Measurements from ENCODE around the gene CEP192. TPM values are rescaled to one million over a fixed set of nuclear protein-coding genes. Genes with fewer than 3 reads are reported as not detected.

CEP192 gene
- total RNA-seq, 1 donor from 2014 or later = 58.7 TPM

DNA sequence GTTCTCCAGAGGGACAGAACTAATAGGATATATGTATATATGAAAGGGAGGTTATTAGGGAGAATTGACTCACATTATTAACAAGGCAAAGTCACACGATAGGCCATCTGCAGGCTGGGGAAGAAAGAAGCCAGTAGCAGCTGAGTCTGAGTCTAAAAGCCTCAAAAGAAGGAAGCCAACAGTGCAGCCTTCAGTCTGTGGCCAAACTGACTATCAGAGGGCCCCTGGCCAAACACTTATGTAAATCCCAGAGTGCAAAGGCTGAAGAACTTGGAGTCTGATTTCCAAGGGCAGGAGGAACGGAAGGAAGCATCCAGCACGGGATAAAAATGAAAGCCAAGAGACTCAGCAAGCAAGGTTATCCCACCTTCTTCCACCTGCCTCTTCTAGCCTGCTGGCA is 119.4 kb downstream of the CEP192 start:
- H3F3A ChIP-seq (ENCODE audit: low read depth) = peaks cover 17% of the 10 kb centered on the region
- TF ChIP-seq EZH2 (IDR thresholded peaks at IDR 0.05) = no peak
- TF ChIP-seq, protein P1, sequence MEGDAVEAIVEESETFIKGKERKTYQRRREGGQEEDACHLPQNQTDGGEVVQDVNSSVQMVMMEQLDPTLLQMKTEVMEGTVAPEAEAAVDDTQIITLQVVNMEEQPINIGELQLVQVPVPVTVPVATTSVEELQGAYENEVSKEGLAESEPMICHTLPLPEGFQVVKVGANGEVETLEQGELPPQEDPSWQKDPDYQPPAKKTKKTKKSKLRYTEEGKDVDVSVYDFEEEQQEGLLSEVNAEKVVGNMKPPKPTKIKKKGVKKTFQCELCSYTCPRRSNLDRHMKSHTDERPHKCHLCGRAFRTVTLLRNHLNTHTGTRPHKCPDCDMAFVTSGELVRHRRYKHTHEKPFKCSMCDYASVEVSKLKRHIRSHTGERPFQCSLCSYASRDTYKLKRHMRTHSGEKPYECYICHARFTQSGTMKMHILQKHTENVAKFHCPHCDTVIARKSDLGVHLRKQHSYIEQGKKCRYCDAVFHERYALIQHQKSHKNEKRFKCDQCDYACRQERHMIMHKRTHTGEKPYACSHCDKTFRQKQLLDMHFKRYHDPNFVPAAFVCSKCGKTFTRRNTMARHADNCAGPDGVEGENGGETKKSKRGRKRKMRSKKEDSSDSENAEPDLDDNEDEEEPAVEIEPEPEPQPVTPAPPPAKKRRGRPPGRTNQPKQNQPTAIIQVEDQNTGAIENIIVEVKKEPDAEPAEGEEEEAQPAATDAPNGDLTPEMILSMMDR (IDR thresholded peaks at IDR 0.05) = no peak
- DNase-seq (ENCODE audit: low spot score) = no peak
- H3K4me3 ChIP-seq = no peak overlapping the region
- H3K9ac ChIP-seq = no peak overlapping the region
- Mint-ChIP-seq H3K4me3 (no peak overlapping the region), H3K9me3 (peaks cover 7% of the 10 kb centered on the region), H3K27me3 (ENCODE audit: insufficient read depth, low read depth) (peaks cover 4% of the 10 kb centered on the region), H3K4me1 (peaks cover 10% of the 10 kb centered on the region), H3K36me3 (peaks cover 58% of the 10 kb centered on the region), H3K27ac (no peak overlapping the region)
- peaks cover 32% of the 10 kb centered on the region for H3K36me3 ChIP-seq
- no peaks in the 10 kb centered on the region for H3K9me3 ChIP-seq (ENCODE audit: low read depth)
- no peaks in the 10 kb centered on the region for H3K27me3 ChIP-seq
- H4K20me1 ChIP-seq (ENCODE audit: low read depth) = peaks cover 7% of the 10 kb centered on the region
- H3K4me2 ChIP-seq = no peak overlapping the region
- peaks cover 7% of the 10 kb centered on the region for H3K4me1 ChIP-seq
- no peaks in the 10 kb centered on the region for H3K79me2 ChIP-seq (ENCODE audit: low read depth)
- no peak overlapping the region for H2AFZ ChIP-seq (replicated peaks)
- H3K27ac ChIP-seq = no peak overlapping the region

DNA sequence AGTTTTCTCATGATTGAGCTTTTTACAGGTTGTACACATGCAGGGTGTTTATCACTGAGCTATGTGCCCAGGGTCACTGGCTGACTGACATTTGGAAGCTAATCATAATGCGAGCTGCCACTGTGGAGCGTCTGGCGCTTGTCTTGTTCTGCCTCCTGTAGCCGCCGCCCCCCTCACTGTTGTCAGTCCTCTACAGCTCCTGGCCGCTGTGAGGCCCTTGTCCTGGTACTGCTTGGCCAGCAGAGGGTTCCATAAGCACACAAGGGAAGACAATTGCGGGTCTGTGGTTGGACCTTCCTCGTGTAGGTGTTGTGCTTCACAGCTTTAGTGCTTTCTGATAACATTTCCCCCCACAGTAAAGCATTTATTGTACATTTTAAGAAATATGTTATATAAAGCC is 121.8 kb downstream of the CEP192 start:
- peaks cover 4% of the 10 kb centered on the region for H3K27me3 Mint-ChIP-seq (ENCODE audit: insufficient read depth, low read depth)
- H3K27ac Mint-ChIP-seq = no peak overlapping the region
- H3K9me3 ChIP-seq (ENCODE audit: low read depth) = no peaks in the 10 kb centered on the region
- H3K4me3 ChIP-seq = no peak overlapping the region
- peak; percentile 91 for DNase-seq (ENCODE audit: low spot score)
- peaks cover 7% of the 10 kb centered on the region for H3K9me3 Mint-ChIP-seq
- no peak overlapping the region for H3K4me2 ChIP-seq
- no peak overlapping the region for H2AFZ ChIP-seq (replicated peaks)
- peaks cover 41% of the 10 kb centered on the region for H3K36me3 Mint-ChIP-seq
- no peak overlapping the region for H3K4me3 Mint-ChIP-seq
- TF ChIP-seq, protein P1 (IDR thresholded peaks at IDR 0.05) = peak; percentile 63
- TF ChIP-seq EZH2phosphoT487 (IDR thresholded peaks at IDR 0.05) = no peak
- H3K27ac ChIP-seq = no peak overlapping the region
- H3K9ac ChIP-seq = no peak overlapping the region
- H3K27me3 ChIP-seq = no peaks in the 10 kb centered on the region
- H4K20me1 ChIP-seq (ENCODE audit: low read depth) = peaks cover 7% of the 10 kb centered on the region
- H3K4me1 Mint-ChIP-seq = peaks cover 10% of the 10 kb centered on the region
- H3K4me1 ChIP-seq = peaks cover 7% of the 10 kb centered on the region
- H3F3A ChIP-seq (ENCODE audit: low read depth) = peaks cover 17% of the 10 kb centered on the region
- no peaks in the 10 kb centered on the region for H3K79me2 ChIP-seq (ENCODE audit: low read depth)
- peaks cover 20% of the 10 kb centered on the region for H3K36me3 ChIP-seq

DNA sequence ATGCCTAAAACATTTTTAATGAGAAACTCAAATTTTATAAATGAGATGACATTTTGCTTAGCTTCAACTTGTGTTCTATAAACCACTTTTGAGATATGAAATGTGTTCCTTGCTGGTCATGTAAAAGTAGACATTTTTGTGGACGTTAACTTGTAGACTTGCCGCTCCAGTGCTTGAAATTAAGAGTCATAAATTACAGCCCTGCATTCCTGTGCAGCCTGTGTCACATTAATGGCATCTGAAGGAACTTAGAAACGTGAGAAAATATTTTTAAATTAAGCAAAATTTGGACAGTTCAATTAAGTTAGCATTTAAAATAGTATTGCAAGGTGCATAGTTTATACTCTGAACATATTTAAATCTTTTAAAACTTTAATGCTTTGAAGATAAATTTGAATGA is 129.1 kb downstream of the CEP192 start:
- no peak overlapping the region for H2AFZ ChIP-seq (replicated peaks)
- no peaks in the 10 kb centered on the region for H3K9me3 ChIP-seq (ENCODE audit: low read depth)
- H3K4me1 ChIP-seq = no peaks in the 10 kb centered on the region
- H3K79me2 ChIP-seq (ENCODE audit: low read depth) = no peaks in the 10 kb centered on the region
- H3K27ac ChIP-seq = no peak overlapping the region
- peaks cover 19% of the 10 kb centered on the region for H3K4me1 Mint-ChIP-seq
- H3K4me3 Mint-ChIP-seq = no peak overlapping the region
- no peaks in the 10 kb centered on the region for H3K9me3 Mint-ChIP-seq
- no peak for DNase-seq (ENCODE audit: low spot score)
- H3K9ac ChIP-seq = no peak overlapping the region
- no peaks in the 10 kb centered on the region for H4K20me1 ChIP-seq (ENCODE audit: low read depth)
- TF ChIP-seq, protein P1 (IDR thresholded peaks at IDR 0.05) = no peak
- no peak for TF ChIP-seq EZH2phosphoT487 (IDR thresholded peaks at IDR 0.05)
- TF ChIP-seq EZH2 (IDR thresholded peaks at IDR 0.05) = no peak
- H3K27me3 Mint-ChIP-seq (ENCODE audit: insufficient read depth, low read depth) = peaks cover 2% of the 10 kb centered on the region
- H3K27me3 ChIP-seq = no peaks in the 10 kb centered on the region
- H3K4me2 ChIP-seq = no peak overlapping the region
- H3F3A ChIP-seq (ENCODE audit: low read depth) = no peaks in the 10 kb centered on the region
- no peak overlapping the region for H3K27ac Mint-ChIP-seq
- no peak overlapping the region for H3K4me3 ChIP-seq
- peaks cover 16% of the 10 kb centered on the region for H3K36me3 Mint-ChIP-seq
- peaks cover 5% of the 10 kb centered on the region for H3K36me3 ChIP-seq
